Astrocyte (in vitro differentiated cells and primary cell): ENCODE results near the gene COLGALT1.

Source experiments
- EZH2 ChIP-seq: IDR thresholded peaks from 2 replicates; pipeline ENCODE4 v1.6.1; 2012; ENCODE audit warnings: mild to moderate bottlenecking, low read length, inconsistent platforms; ENCODE audit not compliant: insufficient read depth
- TF ChIP-seq, protein P1 (sequence below): IDR thresholded peaks from 2 replicates; pipeline ENCODE4 v1.5.1; 2011; ENCODE audit warnings: low read depth, mild to moderate bottlenecking, inconsistent platforms, low read length, moderate library complexity; ENCODE audit not compliant: insufficient read depth

GRCh38 chr19:17567940-17568339 is 12.5 kb downstream of the COLGALT1 start:
- TF ChIP-seq, protein P1, sequence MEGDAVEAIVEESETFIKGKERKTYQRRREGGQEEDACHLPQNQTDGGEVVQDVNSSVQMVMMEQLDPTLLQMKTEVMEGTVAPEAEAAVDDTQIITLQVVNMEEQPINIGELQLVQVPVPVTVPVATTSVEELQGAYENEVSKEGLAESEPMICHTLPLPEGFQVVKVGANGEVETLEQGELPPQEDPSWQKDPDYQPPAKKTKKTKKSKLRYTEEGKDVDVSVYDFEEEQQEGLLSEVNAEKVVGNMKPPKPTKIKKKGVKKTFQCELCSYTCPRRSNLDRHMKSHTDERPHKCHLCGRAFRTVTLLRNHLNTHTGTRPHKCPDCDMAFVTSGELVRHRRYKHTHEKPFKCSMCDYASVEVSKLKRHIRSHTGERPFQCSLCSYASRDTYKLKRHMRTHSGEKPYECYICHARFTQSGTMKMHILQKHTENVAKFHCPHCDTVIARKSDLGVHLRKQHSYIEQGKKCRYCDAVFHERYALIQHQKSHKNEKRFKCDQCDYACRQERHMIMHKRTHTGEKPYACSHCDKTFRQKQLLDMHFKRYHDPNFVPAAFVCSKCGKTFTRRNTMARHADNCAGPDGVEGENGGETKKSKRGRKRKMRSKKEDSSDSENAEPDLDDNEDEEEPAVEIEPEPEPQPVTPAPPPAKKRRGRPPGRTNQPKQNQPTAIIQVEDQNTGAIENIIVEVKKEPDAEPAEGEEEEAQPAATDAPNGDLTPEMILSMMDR, result no peak
- TF ChIP-seq EZH2, result no peak
